Sigmoid colon (tissue), 4 donors: ENCODE data around the gene SDHA.

ENCODE experiments used
- EP300 ChIP-seq, 4 donors: sonication (generic); formaldehyde crosslinking; IDR thresholded peaks; one replicate each; pipeline ENCODE4 v1.6.1; 2017; ENCODE audit warnings: antibody characterized with exemption in 4 of 4
- POLR2A ChIP-seq, 2 donors: fragments of 450-650 bp; IDR thresholded peaks; one replicate each; pipeline ENCODE4 v1.6.1; 2016; ENCODE audit warnings: antibody characterized with exemption in 2 of 2, mild to moderate bottlenecking in 2 of 2, moderate library complexity in 2 of 2
- POLR2AphosphoS5 ChIP-seq, 4 donors: sonication (generic); formaldehyde crosslinking; IDR thresholded peaks; one replicate each; pipeline ENCODE4 v1.6.1; 2017; ENCODE audit warnings: antibody characterized with exemption in 4 of 4
- TF ChIP-seq, protein P1 (sequence below), 4 experiments: fragments of 450-650 bp in 3 of 4; fragments of 200-600 bp in 1 of 4; IDR thresholded peaks; one replicate each; pipeline ENCODE4 v1.5.1; 2016 to 2019; ENCODE audit warnings: antibody characterized with exemption in 4 of 4, mild to moderate bottlenecking in 3 of 4, moderate library complexity in 2 of 4

- TF ChIP-seq POLR2A (IDR thresholded peaks at IDR 0.05) (no peak), POLR2AphosphoS5 (IDR thresholded peaks at IDR 0.05) (no peak), EP300 (IDR thresholded peaks at IDR 0.05) (no peak)
- TF ChIP-seq, protein P1, sequence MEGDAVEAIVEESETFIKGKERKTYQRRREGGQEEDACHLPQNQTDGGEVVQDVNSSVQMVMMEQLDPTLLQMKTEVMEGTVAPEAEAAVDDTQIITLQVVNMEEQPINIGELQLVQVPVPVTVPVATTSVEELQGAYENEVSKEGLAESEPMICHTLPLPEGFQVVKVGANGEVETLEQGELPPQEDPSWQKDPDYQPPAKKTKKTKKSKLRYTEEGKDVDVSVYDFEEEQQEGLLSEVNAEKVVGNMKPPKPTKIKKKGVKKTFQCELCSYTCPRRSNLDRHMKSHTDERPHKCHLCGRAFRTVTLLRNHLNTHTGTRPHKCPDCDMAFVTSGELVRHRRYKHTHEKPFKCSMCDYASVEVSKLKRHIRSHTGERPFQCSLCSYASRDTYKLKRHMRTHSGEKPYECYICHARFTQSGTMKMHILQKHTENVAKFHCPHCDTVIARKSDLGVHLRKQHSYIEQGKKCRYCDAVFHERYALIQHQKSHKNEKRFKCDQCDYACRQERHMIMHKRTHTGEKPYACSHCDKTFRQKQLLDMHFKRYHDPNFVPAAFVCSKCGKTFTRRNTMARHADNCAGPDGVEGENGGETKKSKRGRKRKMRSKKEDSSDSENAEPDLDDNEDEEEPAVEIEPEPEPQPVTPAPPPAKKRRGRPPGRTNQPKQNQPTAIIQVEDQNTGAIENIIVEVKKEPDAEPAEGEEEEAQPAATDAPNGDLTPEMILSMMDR (IDR thresholded peaks at IDR 0.05) = no peak
Observed at GRCh38 chr5:200985-201384, 17.1 kb upstream of the SDHA start.
